Hematopoietic multipotent progenitor cell treated with erythropoietin and hydrocortisone succinate and interleukin-3 and kit ligand, for 8 days (in vitro differentiated cells): Measurements from ENCODE around the gene AFG3L2.

Source experiments
- DNase-seq: peaks from one replicate; pipeline ENCODE4 v3.0.0-alpha.2; 2015

Gene AFG3L2

GRCh38 chr18:12352188-12352587 is 24.8 kb downstream of the AFG3L2 start:
- DNase-seq = no peak

DNA sequence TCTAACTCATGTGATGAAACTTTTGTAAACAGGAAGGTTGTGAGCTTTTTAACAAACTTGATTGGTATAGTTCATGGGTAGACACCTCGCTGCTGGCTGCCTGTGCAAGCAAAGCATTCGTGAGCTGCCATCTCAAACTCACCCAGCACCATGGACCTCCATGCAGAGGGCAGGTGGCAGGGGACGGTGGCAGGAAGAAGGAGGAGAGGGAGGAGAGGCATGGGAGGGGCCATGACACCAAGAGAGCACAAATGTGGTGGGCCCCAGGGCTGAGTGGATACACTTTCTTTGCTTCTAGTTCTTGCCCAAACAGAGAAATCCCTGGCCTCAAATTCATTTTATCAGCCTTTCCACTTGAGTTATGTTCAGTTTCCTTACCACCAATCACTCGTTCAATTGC is 29.1 kb downstream of the AFG3L2 start:
- DNase-seq = no peak

DNA sequence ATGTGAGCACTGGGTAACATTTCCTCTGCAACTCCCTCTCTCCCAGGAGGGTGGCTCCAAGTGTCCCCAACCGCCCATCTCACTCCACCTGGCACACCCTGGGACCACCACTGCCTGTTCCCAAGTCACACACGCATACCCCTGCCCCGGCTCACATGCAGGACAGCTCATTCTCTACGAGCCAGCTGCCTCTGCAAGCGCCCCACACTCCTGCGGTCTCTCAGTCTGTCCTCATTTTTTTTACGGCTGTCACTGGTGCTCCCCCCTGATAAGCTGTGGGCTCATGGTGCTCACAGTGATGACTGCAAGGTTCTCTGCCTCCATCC is 30.8 kb downstream of the AFG3L2 start:
- DNase-seq = no peak

- no peak for DNase-seq
Observed at GRCh38 chr18:12345491-12346239, 31.4 kb downstream of the AFG3L2 start.

DNA sequence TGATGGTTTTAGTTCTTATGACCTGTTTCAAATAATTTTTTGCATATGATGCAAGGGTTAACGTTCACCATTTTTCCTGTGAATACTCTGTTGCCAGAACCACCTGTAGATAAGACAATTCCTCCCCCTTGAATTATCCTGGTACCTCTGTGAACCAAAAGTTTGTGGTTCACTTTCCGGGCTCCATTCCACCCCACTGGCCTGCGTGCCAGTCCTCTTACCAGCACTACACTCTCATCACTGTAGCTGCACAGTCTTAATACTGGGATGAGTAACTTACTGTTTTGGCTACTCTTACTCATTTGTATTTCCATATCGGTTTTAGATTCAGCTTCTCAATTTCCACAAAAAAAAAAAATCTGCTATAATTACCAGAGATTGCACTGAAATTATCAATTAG is 34.4 kb downstream of the AFG3L2 start:
- no peak for DNase-seq

- no peak for DNase-seq
Observed at GRCh38 chr18:12340945-12341660, 35.9 kb downstream of the AFG3L2 start.

- no peak for DNase-seq
Observed at GRCh38 chr18:12338382-12338781, 38.6 kb downstream of the AFG3L2 start.

- no peak for DNase-seq
Observed at GRCh38 chr18:12336887-12337286, 40.1 kb downstream of the AFG3L2 start.

DNA sequence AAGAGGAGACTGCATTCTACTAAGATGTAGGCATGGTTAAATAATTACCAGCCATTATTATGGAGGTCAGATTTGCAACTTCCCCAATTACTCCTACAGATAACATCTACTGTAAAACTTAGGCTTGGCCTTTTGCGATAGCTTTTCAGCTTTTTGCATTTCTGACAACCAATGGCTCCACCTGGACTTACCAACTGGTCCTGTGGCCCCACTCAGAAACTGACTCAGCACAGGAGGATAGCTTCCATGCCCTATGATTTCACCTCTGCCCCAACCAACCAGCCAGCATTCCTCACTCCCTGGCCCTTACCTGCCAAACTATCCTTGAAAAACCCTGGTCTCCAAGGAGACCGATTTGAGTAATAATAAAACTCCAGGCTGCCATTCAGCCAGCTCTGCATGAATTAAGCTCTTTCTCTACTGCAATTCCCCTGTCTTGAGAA is 40.8 kb downstream of the AFG3L2 start:
- DNase-seq = no peak

- no peak for DNase-seq
Observed at GRCh38 chr18:12335503-12335902, 41.5 kb downstream of the AFG3L2 start.

DNA sequence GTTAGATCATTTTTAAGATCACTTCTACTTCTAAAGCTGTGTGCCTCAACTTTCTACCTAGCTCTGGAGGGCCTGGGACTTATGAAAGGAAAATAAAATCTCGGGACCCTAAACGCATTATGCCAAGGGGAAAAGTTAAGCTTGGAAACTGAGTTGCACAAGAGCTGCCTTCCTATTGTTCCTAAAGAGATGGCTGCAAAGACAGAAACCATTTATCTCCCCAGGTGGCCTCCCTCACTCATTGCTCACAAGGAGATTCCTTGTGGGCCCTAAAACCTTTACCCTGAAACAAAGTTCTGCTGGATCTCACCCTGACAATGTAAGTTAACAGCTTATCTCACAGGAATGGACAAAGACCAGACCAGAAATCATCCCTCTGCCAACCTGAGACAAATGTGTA is 42.2 kb downstream of the AFG3L2 start:
- DNase-seq = no peak

- DNase-seq = no peak
Observed at GRCh38 chr18:12334366-12334808, 42.6 kb downstream of the AFG3L2 start.

- no peak for DNase-seq
Observed at GRCh38 chr18:12333506-12334290, 43.3 kb downstream of the AFG3L2 start.

GRCh38 chr18:12330766-12331165 is 46.3 kb downstream of the AFG3L2 start:
- DNase-seq = no peak

DNA sequence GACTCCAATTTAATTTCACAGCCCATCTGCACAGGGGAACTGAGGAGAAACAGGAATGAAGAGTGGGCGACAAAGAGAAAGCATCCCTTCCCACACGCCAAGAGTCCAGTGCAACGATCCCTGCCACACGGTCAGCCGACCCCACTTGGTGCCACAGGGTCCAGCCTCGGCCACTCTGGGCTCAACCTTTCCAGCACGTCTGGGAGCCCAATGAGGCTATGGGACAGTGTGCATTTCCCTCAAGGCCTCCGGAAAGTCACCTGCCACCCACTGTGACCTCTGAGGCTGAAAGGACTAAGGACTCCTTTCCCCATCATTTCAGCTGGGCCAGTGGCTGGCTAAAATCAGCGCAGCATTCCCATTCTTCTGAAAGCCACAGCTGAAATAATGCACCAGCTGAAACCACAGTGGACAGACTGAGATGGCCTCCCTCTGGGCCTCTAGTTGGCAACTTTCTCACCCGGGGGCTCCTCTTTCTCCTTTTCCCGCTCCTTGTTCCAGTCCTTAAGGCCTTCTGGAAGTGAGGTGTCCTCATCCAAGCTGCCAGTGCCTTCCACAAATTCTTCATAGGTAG is 47.8 kb downstream of the AFG3L2 start:
- DNase-seq = no peak

GRCh38 chr18:12328179-12328823 is 48.7 kb downstream of the AFG3L2 start:
- DNase-seq = no peak

GRCh38 chr18:12327510-12328178 is 49.4 kb downstream of the AFG3L2 start:
- DNase-seq = peak; percentile 91

DNA sequence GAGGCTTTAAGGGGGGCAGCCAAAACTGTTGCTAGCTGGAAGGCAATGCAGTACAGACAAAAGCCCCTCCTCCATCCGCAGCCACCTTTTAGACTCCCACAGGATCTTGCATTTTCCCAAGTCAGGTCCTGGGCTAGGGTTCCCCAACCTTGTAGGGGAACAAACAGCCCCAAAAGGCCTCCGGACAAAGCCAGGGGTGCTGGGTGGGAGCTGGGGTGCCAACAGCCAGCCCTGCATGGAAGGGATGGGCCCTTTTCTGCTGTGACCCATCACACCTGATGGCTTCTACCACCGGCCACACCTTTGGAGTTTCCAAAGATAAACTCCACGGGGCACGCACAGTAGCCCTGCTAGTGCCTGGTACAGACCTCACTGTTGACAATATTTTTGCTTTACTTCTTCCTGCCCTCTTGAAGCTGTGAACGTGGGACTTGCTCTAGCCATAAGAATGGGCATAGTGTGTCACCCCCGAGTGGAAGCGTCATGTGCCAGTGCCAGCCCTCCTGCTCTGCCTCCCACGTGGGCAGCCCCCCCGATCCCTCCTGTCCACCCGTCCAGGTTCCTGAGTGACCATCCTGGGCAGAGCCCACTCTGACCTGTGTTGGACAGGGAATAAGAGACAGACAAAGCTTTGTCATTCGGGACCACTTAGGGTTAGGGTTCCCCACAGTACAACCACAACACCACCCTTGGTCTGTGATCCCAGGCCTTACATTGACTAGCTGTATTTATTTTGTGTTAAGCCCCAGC is 50.1 kb downstream of the AFG3L2 start:
- no peak for DNase-seq

GRCh38 chr18:12325726-12326245 is 51.2 kb downstream of the AFG3L2 start:
- DNase-seq = no peak

DNA sequence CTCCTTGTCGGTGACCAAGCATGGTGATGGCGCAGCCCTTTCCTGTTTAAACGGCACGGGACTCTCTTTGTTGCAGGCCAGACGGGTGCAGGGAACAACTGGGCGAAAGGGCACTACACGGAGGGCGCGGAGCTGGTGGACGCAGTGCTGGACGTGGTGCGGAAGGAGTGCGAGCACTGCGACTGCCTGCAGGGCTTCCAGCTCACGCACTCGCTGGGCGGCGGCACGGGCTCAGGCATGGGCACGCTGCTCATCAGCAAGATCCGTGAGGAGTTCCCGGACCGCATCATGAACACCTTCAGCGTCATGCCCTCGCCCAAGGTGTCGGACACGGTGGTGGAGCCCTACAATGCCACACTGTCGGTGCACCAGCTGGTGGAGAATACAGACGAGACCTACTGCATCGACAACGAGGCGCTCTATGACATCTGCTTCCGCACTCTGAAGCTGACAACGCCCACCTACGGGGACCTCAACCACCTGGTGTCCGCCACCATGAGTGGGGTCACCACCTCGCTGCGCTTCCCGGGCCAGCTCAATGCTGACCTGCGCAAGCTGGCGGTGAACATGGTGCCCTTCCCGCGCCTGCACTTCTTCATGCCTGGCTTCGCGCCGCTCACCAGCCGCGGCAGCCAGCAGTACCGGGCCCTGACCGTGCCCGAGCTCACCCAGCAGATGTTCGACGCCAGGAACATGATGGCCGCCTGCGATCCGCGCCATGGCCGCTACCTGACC is 51.9 kb downstream of the AFG3L2 start:
- DNase-seq = no peak

DNA sequence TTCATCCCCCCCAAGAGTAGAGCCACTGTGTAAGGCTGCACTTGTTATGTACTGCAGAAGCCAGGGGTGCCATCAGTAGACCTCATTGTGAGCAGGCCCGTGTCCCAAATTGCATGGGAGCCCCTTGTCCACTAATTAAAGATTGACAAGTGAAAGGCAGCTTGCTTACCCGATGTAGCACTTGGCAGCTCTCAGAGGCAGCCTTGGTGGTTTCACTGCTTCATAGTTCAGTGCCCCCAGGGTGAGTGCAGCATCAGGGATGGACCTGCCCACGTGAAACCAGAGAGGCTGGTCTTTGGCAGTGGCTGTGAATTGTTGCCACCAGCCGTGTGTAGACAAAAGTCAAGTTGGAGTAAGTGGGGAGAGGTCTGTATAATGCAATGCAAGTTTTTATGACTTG is 55.7 kb downstream of the AFG3L2 start:
- DNase-seq = no peak
